Fibroblast of upper back skin (primary cell): Measurements from ENCODE around the gene CUX1.

Source experiments
- DNase-seq: peaks from one replicate; pipeline ENCODE4 v3.0.0-alpha.2; 2013

Gene CUX1

GRCh38 chr7:102082693-102083368 is 265.4 kb downstream of the CUX1 start:
- DNase-seq: no peak

DNA sequence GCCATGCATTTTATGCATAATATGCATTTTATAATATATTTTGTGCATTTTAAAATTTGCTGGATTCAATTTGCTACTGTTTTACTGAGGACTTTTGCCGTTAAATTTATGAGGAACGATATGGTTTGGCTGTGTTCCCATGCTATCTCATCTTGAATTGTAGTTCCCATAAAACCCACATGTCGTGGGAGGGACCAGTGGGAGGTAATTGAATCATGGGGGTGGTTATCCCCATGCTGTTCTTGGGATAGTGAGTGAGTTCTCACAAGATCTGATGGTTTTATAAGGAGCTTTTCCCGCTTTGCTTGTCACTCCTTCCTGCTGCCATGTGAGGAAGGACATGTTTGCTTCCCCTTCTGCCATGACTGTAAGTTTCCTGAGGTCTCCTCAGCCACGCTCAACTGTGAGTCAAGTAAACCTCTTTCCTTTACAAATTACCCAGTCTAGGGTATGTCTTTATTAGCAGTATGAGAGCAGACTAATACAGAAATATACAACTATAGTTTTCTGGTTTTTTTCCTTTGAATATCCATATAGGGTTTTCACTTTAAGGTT is 267.9 kb downstream of the CUX1 start:
- DNase-seq: no peak

DNA sequence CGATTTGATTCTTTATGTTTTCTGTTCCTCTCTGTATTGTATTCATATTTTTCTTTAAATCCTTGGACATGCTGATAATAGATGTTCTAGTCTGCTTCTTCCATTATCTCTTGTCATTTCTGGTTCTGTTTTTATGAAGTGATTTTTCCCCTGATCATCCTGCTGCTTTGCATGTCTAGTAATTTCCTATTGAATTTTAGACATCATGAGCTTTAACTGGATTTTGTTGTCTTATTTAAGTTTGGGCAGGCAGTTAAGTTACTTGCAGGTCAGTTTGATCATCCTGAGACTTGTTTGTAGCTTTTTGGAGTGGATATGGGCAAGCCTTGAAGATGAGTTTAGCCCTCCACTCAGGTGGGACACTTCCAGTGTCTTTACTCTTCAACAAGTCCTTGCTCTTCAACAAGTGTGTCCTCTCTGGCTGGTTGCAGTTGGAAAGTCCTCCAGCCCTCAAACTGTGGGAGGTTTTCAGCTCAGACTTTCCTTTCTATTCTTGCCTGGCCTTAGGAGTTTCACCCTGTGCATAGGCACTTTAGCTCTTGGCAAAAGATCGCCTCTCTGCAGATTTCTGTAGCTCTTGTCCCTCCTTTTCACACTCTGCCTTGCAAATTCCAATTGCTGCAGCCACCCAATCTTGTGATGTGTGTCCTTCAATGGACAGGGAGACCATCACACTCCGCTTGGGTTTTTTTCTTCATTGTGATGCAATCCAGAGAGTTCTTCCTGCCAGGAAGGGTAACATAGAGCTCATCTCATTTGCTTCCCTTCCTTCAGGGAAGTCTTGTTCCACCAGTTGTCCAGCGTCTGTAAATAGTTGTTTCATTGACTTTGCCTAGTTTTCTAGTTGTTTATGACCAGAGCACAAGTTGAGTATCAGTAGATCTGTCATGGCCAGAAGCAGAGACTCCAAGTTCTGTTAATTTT is 272.0 kb downstream of the CUX1 start:
- no peak for DNase-seq

DNA sequence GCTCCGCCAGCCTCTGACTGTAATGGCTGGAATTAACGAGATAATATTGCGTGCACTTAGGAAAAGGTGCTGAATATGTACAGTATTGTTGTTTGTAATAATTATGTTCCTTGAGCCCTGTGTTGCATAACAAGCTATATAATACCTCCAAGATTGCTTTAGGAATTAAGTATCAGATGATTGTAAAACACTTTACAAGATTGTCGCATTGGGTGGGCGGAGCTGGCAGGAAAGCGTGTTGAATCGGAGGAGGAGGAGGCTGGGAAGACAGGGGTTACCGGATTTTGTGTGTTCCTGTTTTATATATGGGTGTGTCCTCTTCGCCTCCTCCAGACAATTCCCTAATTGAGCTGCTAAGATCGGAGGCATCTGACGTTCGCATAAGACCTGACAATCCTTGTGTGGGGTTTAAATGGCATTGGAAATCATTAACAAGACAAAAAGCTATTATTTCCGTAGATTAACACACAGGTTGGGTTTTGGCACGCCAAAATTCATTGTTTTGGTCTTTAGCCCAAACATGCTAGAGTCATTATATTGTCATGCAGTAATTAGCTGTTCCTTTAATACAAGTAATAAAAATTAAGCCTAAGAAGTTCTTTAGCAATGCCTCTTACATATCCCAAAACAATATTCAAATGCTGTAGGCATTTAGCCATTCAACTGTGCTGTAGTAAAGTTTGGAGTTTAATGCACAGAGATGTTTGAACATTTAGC is 276.3 kb downstream of the CUX1 start:
- no peak for DNase-seq

GRCh38 chr7:102094316-102094650 is 276.9 kb downstream of the CUX1 start:
- peak; percentile 82 for DNase-seq

DNA sequence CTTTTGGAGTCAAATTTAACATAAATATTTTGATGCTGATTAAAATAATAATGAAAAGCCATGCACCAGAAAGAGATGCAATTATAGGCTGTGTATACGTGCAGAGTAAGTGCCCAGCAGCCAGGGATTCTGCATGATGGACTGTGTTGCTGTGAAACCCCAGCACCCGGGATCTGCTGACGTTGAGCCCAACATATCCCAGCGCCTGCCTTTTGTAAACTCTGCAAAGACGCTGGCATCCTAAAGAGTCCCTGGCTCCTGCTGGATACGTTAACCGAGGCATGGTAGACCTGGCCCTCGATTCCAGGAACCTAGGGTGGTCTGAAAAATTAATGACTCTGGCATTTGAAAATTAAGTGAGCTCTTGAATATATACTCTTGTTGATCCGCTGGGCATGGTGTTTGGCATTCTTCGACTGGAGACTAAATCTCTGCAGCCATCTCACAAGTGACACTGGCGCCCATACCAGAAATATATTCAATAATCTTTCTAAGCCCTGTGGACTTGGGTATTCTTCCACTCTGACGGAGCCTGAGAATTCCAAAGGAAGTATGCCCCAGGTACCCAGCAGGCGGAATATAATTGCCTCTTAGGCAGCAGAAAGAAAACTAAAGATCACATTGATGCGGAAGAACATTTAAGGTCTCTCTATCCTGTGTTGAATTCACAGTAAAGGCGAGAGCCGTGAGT is 278.0 kb downstream of the CUX1 start:
- DNase-seq: no peak

GRCh38 chr7:102096012-102096332 is 278.5 kb downstream of the CUX1 start:
- DNase-seq: no peak

GRCh38 chr7:102096706-102097427 is 279.4 kb downstream of the CUX1 start:
- no peak for DNase-seq

DNA sequence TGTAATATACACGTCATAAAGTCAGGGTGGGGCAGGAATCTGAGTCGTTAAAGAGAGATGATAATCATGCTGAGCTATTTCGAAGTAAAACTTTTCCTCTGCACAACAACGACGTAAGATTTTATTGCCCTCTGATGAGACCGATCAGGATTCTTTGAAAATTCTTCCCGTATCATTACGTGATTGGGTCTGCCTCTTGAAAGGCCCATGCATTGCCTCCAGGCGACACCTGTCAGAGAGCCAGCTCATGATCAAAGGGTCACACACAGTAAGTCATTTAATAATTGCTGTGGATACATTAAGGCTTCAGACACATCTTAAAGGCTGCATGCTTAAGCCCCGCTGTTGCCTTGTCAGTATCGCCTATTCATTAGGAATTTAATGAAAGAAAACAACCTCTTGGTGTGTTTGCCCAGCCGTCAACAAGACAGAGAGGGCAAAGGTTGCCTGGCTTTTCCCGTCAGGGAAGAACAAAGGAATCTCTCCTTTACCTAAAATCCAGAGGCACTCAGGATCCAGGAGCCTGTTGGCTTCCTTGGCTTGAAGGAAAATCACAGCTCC is 280.3 kb downstream of the CUX1 start:
- no peak for DNase-seq

- DNase-seq: no peak
These were observed 281.6 kb downstream of the CUX1 start for GRCh38 chr7:102098986-102099385.

DNA sequence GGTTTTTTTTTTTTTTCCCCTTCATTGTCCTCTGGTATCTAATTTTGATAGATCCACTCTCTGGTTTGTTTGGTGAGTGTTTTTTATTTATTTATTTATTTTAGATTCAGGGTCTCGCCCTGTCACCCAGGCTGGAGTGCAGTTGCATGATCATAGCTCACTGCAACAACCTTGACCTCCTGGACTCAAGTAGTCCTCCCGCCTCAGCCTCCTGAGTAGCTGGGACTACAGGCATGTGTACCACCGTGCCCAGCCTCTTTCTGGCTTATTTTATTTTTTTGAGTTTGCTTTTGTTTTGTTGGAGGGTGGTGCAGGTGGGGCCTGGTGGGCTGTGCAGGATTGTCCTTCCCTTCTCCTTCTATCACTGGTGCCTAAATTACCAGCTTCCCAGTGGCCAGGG is 282.0 kb downstream of the CUX1 start:
- no peak for DNase-seq

- no peak for DNase-seq
These were observed 283.7 kb downstream of the CUX1 start for GRCh38 chr7:102101111-102101551.

GRCh38 chr7:102101926-102102325 is 284.5 kb downstream of the CUX1 start:
- DNase-seq: no peak

DNA sequence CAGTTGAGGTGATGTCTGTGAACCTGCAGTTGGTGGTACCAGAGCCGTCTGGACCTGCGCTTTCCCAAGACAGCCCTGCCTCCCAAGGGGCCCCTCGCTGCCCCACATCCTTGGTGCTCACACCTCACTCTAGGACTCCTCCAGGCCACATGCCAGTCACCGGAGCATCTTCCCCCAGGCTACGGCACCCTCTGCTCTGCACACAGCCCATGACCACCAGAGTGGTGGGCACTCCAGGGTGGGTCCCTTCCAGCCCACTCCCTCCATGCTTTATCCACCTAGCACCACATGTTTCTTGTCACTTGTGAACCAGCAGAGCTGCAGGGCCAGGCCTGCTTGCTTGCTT is 285.6 kb downstream of the CUX1 start:
- no peak for DNase-seq

GRCh38 chr7:102104245-102104644 is 286.8 kb downstream of the CUX1 start:
- no peak for DNase-seq

- DNase-seq: no peak
These were observed 289.2 kb downstream of the CUX1 start for GRCh38 chr7:102106625-102107024.

- DNase-seq: no peak
These were observed 290.2 kb downstream of the CUX1 start for GRCh38 chr7:102107474-102108104.

GRCh38 chr7:102111061-102112041 is 293.9 kb downstream of the CUX1 start:
- DNase-seq: peak; percentile 32

- DNase-seq: no peak
These were observed 297.8 kb downstream of the CUX1 start for GRCh38 chr7:102115181-102115580.

GRCh38 chr7:102115931-102116330 is 298.5 kb downstream of the CUX1 start:
- DNase-seq: no peak
